NCI-H460 (cell line): ENCODE results near the gene EMX2. TPM values are rescaled to one million over a fixed set of nuclear protein-coding genes. Genes with fewer than 3 reads are reported as not detected.
"Not testable (repeated sequence)": the region's sequence is repeated elsewhere in the genome, so short reads cannot be mapped to it uniquely, and the experiment has no call there.

Experiments
- DNase-seq: peaks from one replicate; pipeline ENCODE4 v3.0.0-alpha.2; 2016; ENCODE audit warnings: low read depth; ENCODE audit errors: extremely low read depth
- polyA plus RNA-seq: library from polyadenylated mRNA; depleted of rRNA; stranded (reverse); fragments of >200 nt; gene quantifications from 2 replicates; pipeline ENCODE4 v1.2.3, GENCODE V29; 2014; cell fraction: nucleus; rRNA removed
- total RNA-seq: library from RNA; depleted of rRNA; stranded (reverse); fragments of >200 nt; shearing (Covaris generic); gene quantifications from 2 replicates; pipeline ENCODE4 v1.2.3, GENCODE V29; 2014; rRNA removed

Gene EMX2
- not detected in 2 replicates for total RNA-seq
- polyA plus RNA-seq: not detected in 2 replicates

GRCh38 chr10:117542706-117543224, at the start of gene EMX2:
TSS of gene EMX2 (plus strand) at chr10:117542746. CDS start at chr10:117543268, 522 bp downstream.
- DNase-seq: no peak

- DNase-seq: no peak
Measured at GRCh38 chr10:117496031-117496430, 46.5 kb upstream of the EMX2 start.

GRCh38 chr10:117496616-117497028, 45.9 kb upstream of the EMX2 start:
- DNase-seq: peak; percentile 66

- no peak for DNase-seq
Measured at GRCh38 chr10:117497736-117498135, 44.8 kb upstream of the EMX2 start.

- no peak for DNase-seq
Measured at GRCh38 chr10:117499248-117500105, 43.1 kb upstream of the EMX2 start.

GRCh38 chr10:117500456-117500855, 42.1 kb upstream of the EMX2 start:
- no peak for DNase-seq

GRCh38 chr10:117501460-117502035, 41.0 kb upstream of the EMX2 start:
- no peak for DNase-seq

- DNase-seq: no peak
Measured at GRCh38 chr10:117502421-117503243, 39.9 kb upstream of the EMX2 start.

- no peak for DNase-seq
Measured at GRCh38 chr10:117503244-117504205, 39.0 kb upstream of the EMX2 start.

- DNase-seq: no peak
Measured at GRCh38 chr10:117504562-117504961, 38.0 kb upstream of the EMX2 start.

GRCh38 chr10:117507081-117507480, 35.5 kb upstream of the EMX2 start:
- DNase-seq: not testable (repeated sequence)

- no peak for DNase-seq
Measured at GRCh38 chr10:117509573-117509972, 33.0 kb upstream of the EMX2 start.

GRCh38 chr10:117511601-117512390, 30.8 kb upstream of the EMX2 start:
- DNase-seq: no peak

GRCh38 chr10:117514971-117515370, 27.6 kb upstream of the EMX2 start:
- DNase-seq: no peak

GRCh38 chr10:117516681-117517080, 25.9 kb upstream of the EMX2 start:
- no peak for DNase-seq

GRCh38 chr10:117518246-117518645, 24.3 kb upstream of the EMX2 start:
- DNase-seq: no peak

- no peak for DNase-seq
Measured at GRCh38 chr10:117519286-117519685, 23.3 kb upstream of the EMX2 start.

GRCh38 chr10:117519879-117520278, 22.7 kb upstream of the EMX2 start:
- no peak for DNase-seq

- DNase-seq: no peak
Measured at GRCh38 chr10:117530791-117531190, 11.8 kb upstream of the EMX2 start.
